Muscle layer of duodenum (tissue), 2 donors: Measurements from ENCODE around the gene GPR148.
"Not testable (repeated sequence)": the region's sequence is repeated elsewhere in the genome, so short reads cannot be mapped to it uniquely, and the experiment has no call there.

Source experiments
- H3K27ac ChIP-seq: one replicate; pipeline ENCODE4 v1.7.0; 2013; ENCODE audit warnings: mild to moderate bottlenecking, low read length
- H3K27me3 ChIP-seq: one replicate; pipeline ENCODE4 v1.7.0; 2013; ENCODE audit warnings: low read depth, mild to moderate bottlenecking, control low read depth, low read length
- H3K36me3 ChIP-seq, 2 donors: one replicate each; pipeline ENCODE4 v1.7.0; 2013; ENCODE audit warnings: low read length in 2 of 2, control low read depth in 1 of 2, mild to moderate bottlenecking in 1 of 2; ENCODE audit not compliant: insufficient read depth in 2 of 2, control insufficient read depth in 1 of 2
- H3K4me1 ChIP-seq, 2 donors: one replicate each; pipeline ENCODE4 v1.7.0; 2013; ENCODE audit warnings: low read length in 2 of 2, mild to moderate bottlenecking in 2 of 2, control low read depth in 1 of 2, moderate library complexity in 1 of 2; ENCODE audit not compliant: insufficient read depth in 2 of 2, control insufficient read depth in 1 of 2
- H3K4me3 ChIP-seq, 2 donors: one replicate each; pipeline ENCODE4 v1.7.0; 2013; ENCODE audit warnings: low read length in 2 of 2, low read depth in 1 of 2, mild to moderate bottlenecking in 1 of 2
- H3K9me3 ChIP-seq, 2 donors: one replicate each; pipeline ENCODE4 v1.7.0; 2013; ENCODE audit warnings: low read length in 2 of 2, control low read depth in 1 of 2, mild to moderate bottlenecking in 1 of 2; ENCODE audit not compliant: control insufficient read depth in 1 of 2
- donor health status: healthy.

Gene GPR148

GRCh38 chr2:130729322-130730299, 741 bp downstream of the GPR148 start:
- H3K27me3 ChIP-seq = peaks cover 4% of the 10 kb centered on the region
- no peaks in the 10 kb centered on the region for H3K36me3 ChIP-seq
- peaks cover 0 to 13% of the 10 kb centered on the region in 2 donors for H3K4me1 ChIP-seq
- H3K9me3 ChIP-seq = no peaks in the 10 kb centered on the region
- no peak overlapping the region for H3K27ac ChIP-seq
- no peak overlapping the region for H3K4me3 ChIP-seq

GRCh38 chr2:130732257-130732656, 3.4 kb downstream of the GPR148 start:
- not testable (repeated sequence) for H3K4me1 ChIP-seq, H3K4me3 ChIP-seq, H3K27me3 ChIP-seq, H3K27ac ChIP-seq, H3K36me3 ChIP-seq, H3K9me3 ChIP-seq

- Histone ChIP-seq H3K4me3 (no peak overlapping the region), H3K27me3 (no peaks in the 10 kb centered on the region), H3K9me3 (peaks cover 0 to 4% of the 10 kb centered on the region in 2 donors), H3K4me1 (no peaks in the 10 kb centered on the region), H3K36me3 (no peaks in the 10 kb centered on the region), H3K27ac (no peak overlapping the region)
Measured at GRCh38 chr2:130735200-130735599, 6.3 kb downstream of the GPR148 start.

- Histone ChIP-seq H3K36me3 (no peaks in the 10 kb centered on the region), H3K27ac (no peak overlapping the region), H3K4me3 (no peak overlapping the region), H3K4me1 (no peaks in the 10 kb centered on the region), H3K9me3 (peaks cover 0 to 4% of the 10 kb centered on the region in 2 donors), H3K27me3 (no peaks in the 10 kb centered on the region)
Measured at GRCh38 chr2:130736487-130736886, 7.6 kb downstream of the GPR148 start.

- H3K27me3 ChIP-seq = no peaks in the 10 kb centered on the region
- no peaks in the 10 kb centered on the region for H3K36me3 ChIP-seq
- H3K4me3 ChIP-seq = no peak overlapping the region
- peaks cover 0 to 4% of the 10 kb centered on the region in 2 donors for H3K9me3 ChIP-seq
- H3K4me1 ChIP-seq = no peaks in the 10 kb centered on the region
- no peak overlapping the region for H3K27ac ChIP-seq
Measured at GRCh38 chr2:130737592-130737991, 8.7 kb downstream of the GPR148 start.

- Histone ChIP-seq H3K4me3 (no peak overlapping the region), H3K9me3 (no peaks in the 10 kb centered on the region), H3K27ac (no peak overlapping the region), H3K27me3 (no peaks in the 10 kb centered on the region), H3K4me1 (no peaks in the 10 kb centered on the region), H3K36me3 (no peaks in the 10 kb centered on the region)
Measured at GRCh38 chr2:130740671-130741070, 11.8 kb downstream of the GPR148 start.

GRCh38 chr2:130743278-130743677, 14.4 kb downstream of the GPR148 start:
- Histone ChIP-seq H3K4me1 (no peaks in the 10 kb centered on the region), H3K27me3 (no peaks in the 10 kb centered on the region), H3K9me3 (no peaks in the 10 kb centered on the region), H3K4me3 (no peak overlapping the region), H3K36me3 (no peaks in the 10 kb centered on the region), H3K27ac (no peak overlapping the region)

GRCh38 chr2:130744287-130745117, 15.6 kb downstream of the GPR148 start:
- Histone ChIP-seq H3K4me3 (no peak overlapping the region), H3K36me3 (no peaks in the 10 kb centered on the region), H3K9me3 (no peaks in the 10 kb centered on the region), H3K4me1 (no peaks in the 10 kb centered on the region), H3K27me3 (no peaks in the 10 kb centered on the region), H3K27ac (no peak overlapping the region)

GRCh38 chr2:130749078-130749477, 20.2 kb downstream of the GPR148 start:
- H3K4me1 ChIP-seq = no peaks in the 10 kb centered on the region
- no peak overlapping the region for H3K27ac ChIP-seq
- H3K27me3 ChIP-seq = no peaks in the 10 kb centered on the region

GRCh38 chr2:130749641-130750040, 20.8 kb downstream of the GPR148 start:
- Histone ChIP-seq H3K4me3 (no peak overlapping the region), H3K27ac (no peak overlapping the region), H3K36me3 (no peaks in the 10 kb centered on the region)

More at GRCh38 chr2:130749078-130749477, 20.2 kb downstream of the GPR148 start:
- Histone ChIP-seq H3K9me3 (no peaks in the 10 kb centered on the region), H3K36me3 (no peaks in the 10 kb centered on the region), H3K4me3 (no peak overlapping the region)

GRCh38 chr2:130754811-130755210, 25.9 kb downstream of the GPR148 start:
- no peak overlapping the region for H3K4me3 ChIP-seq
- no peaks in the 10 kb centered on the region for H3K9me3 ChIP-seq
- peaks cover 0 to 12% of the 10 kb centered on the region in 2 donors for H3K4me1 ChIP-seq
- H3K36me3 ChIP-seq = no peaks in the 10 kb centered on the region
- H3K27me3 ChIP-seq = peaks cover 20% of the 10 kb centered on the region
- no peak overlapping the region for H3K27ac ChIP-seq

More at GRCh38 chr2:130749641-130750040, 20.8 kb downstream of the GPR148 start:
- Histone ChIP-seq H3K27me3 (no peaks in the 10 kb centered on the region), H3K4me1 (no peaks in the 10 kb centered on the region), H3K9me3 (no peaks in the 10 kb centered on the region)
